Left lung (tissue), 10 donors: ENCODE measurements around the gene CAMSAP1. TPM values are rescaled to one million over a fixed set of nuclear protein-coding genes. Genes with fewer than 3 reads are reported as not detected.

Source experiments
- ATAC-seq: fragments of 200-7000 bp; cut with Tn5 transposase; one replicate; pipeline ENCODE4 v1.9.1; 2020; ENCODE audit warnings: moderate library complexity
- DNase-seq, 4 donors: peaks; one replicate each; pipeline ENCODE4 v3.0.0-alpha.2; 2013 to 2020
- H3K27ac ChIP-seq, 2 donors: fragments of 200-600 bp; sonication (generic) in 1 of 2; one replicate each; pipeline versions ENCODE4 v1.5.0 to v1.8.0; 2020 to 2021
- H3K27me3 ChIP-seq, 2 donors: fragments of 200-600 bp; sonication (generic) in 1 of 2; one replicate each; pipeline versions ENCODE4 v1.5.0 to v1.8.0; 2020 to 2021
- H3K36me3 ChIP-seq, 2 donors: fragments of 200-600 bp; sonication (generic) in 1 of 2; one replicate each; pipeline versions ENCODE4 v1.5.0 to v1.8.0; 2020 to 2021
- H3K4me1 ChIP-seq, 2 donors: fragments of 200-600 bp; one replicate each; pipeline ENCODE4 v1.8.0; 2021
- H3K4me3 ChIP-seq, 2 donors: fragments of 200-600 bp; sonication (generic) in 1 of 2; one replicate each; pipeline versions ENCODE4 v1.5.0 to v1.8.0; 2020 to 2021; ENCODE audit warnings: mild to moderate bottlenecking in 1 of 2
- H3K9me3 ChIP-seq, 2 donors: fragments of 200-600 bp; sonication (generic) in 1 of 2; one replicate each; pipeline versions ENCODE4 v1.5.0 to v1.8.0; 2020 to 2021
- CTCF ChIP-seq, 2 donors: fragments of 200-600 bp; sonication (generic) in 1 of 2; IDR thresholded peaks; one replicate each; pipeline versions ENCODE4 v1.5.0 to v1.8.0; 2021; ENCODE audit warnings: antibody characterized with exemption in 2 of 2
- intact Hi-C, 2 donors: fragments of 100-400 bp; cut with DNase I; formaldehyde crosslinking; loops; one replicate each; pipeline versions ENCODE4 v1.11.2 to v1.14.2; 2022
- polyA plus RNA-seq, 6 donors: library from polyadenylated mRNA; unstranded; fragments of 120-200 nt; gene quantifications; one replicate each; pipeline ENCODE4 v1.2.1, GENCODE V29; 2013; ENCODE audit not compliant: insufficient read length in 6 of 6
- total RNA-seq, 2 donors: library from RNA; stranded (reverse); fragmentation: NEBNext Ultra II Directional; extraction: Animal tissue kit (Norgen Biotek cat#: 25700); gene quantifications; one replicate each; pipeline ENCODE4 v1.2.1, GENCODE V29; 2021
- donor health status: DM: no; HTN: yes; CAD: no.
- donor health status: DM: no; HTN: no; CAD: no.

Gene CAMSAP1
- total and polyA plus RNA-seq, 8 donors = 20.4 to 27.0 (median 24.0) TPM

DNA sequence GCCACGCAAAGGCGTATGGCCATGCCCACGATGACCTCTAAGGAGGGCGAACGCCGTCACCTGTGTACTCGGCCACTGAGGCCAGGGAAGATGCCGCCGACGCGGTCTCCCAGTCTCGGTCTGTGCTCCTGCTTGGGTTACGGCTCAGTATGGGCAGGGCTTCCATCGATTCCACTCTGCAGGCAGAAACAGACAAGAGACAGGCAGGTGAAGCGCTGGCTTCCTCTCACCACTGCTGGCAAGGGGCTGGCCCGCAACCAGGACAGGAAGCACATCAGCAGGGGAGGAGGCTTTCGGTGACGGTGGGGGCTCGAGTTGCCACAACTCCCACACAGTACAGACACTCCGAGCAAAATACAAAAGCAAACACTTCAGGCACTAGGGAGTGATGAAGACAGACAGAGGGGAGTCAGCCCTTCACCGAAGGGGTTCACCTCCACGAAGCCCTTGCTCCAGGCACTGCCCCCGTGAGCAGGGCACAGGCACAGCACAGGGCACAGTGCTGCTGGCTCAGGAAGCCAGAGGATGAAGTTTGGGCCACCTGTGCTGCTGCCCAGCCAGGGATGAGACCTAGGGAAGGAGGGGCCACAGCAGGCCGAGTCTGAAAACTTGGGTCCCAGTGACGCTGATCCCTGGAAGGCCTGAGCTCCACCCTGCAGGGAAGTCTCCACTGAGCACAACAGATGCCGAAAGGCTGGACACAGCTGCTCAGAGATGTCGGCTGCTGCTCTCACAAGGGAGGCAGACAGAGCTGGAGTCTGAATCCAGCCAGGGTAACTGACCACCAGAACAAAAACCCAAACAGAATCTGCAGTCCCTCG lies 91.3 kb downstream of the CAMSAP1 start:
- ATAC-seq = no peak
- no peaks in the 10 kb centered on the region for H3K9me3 ChIP-seq
- no peak overlapping the region for H3K4me3 ChIP-seq
- TF ChIP-seq CTCF (IDR thresholded peaks at IDR 0.05) = no peak
- DNase-seq = no peak
- peaks cover 0 to 99% of the 10 kb centered on the region in 2 donors for H3K36me3 ChIP-seq
- H3K4me1 ChIP-seq = no peaks in the 10 kb centered on the region
- no peak overlapping the region for H3K27ac ChIP-seq
- H3K27me3 ChIP-seq = no peaks in the 10 kb centered on the region
- intact Hi-C loops = no loop called here

GRCh38 chr9:135815413-135815812 lies 91.9 kb downstream of the CAMSAP1 start:
- Histone ChIP-seq H3K27ac (no peak overlapping the region), H3K36me3 (peaks cover 0 to 99% of the 10 kb centered on the region in 2 donors), H3K4me1 (no peaks in the 10 kb centered on the region), H3K9me3 (no peaks in the 10 kb centered on the region), H3K27me3 (no peaks in the 10 kb centered on the region), H3K4me3 (no peak overlapping the region)
- intact Hi-C loops = no loop called here
- no peak for DNase-seq
- ATAC-seq = no peak
- TF ChIP-seq CTCF (IDR thresholded peaks at IDR 0.05) = no peak

DNA sequence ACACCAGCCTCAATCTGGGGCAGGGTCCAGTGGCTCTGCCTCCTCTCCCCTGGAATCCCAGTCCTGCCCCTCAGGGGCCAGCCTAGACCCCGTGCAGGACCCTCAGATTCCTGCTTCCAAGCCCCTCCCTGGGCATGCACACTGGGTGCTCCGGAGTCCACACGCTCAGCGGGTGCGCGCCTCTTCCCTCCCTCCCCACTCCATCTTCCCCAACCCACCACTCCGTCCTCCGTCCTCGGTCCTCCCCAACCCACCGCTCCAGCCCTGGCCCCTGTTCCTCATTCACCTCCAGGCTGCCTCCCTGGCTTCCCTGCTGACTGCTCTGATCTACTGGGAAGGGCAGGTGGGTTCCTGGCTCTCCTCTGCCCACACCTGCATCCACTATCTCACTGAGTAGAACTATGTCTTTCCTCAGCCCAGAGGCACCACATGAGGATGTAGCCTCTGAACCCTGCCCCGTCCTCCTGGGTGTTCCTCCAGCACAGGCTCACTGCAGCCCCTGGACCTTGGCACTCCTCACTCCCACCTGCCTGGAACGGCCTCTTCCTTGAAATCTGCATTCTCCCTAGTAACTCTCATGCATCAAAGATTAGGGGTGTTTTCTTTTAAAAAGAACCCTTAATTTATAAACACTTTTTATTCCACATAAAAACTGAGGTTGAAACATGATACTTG lies 92.8 kb downstream of the CAMSAP1 start:
- Histone ChIP-seq H3K4me1 (no peaks in the 10 kb centered on the region), H3K9me3 (no peaks in the 10 kb centered on the region), H3K36me3 (peaks cover 0 to 99% of the 10 kb centered on the region in 2 donors), H3K4me3 (no peak overlapping the region), H3K27ac (no peak overlapping the region), H3K27me3 (no peaks in the 10 kb centered on the region)
- DNase-seq (no peak), ATAC-seq (no peak)
- intact Hi-C loops = no loop called here
- no peak for TF ChIP-seq CTCF (IDR thresholded peaks at IDR 0.05)

DNA sequence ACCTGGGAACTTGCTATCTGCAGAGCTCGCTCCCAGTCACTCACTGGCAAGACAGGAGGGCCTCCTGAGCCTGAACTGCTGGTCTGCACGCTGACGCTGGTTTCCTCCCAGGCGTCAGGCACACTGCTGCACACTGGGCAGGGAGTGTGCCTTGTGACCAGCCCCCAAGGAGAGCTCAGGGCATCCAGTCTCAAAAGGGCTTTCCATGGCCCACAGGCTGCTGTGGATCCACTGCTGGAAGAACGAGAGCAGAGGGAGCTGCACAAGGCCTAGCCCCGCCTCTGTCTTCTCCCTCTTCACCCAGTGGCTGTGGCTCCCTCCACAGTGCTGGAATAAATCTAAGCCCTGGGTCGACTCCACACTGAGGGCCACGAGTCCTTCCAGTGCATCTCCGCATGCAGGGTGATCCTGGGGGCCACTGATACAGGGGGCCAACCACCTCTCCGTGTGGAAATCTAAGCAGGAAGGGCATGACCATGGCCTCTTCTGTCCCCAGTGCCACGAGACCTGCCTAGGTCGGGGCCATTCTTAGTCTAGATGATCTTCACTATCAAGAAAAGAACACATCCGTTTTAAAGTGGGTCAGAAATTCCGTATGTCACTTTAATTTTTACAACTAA lies 93.6 kb downstream of the CAMSAP1 start:
- no peak for TF ChIP-seq CTCF (IDR thresholded peaks at IDR 0.05)
- no peaks in the 10 kb centered on the region for H3K27me3 ChIP-seq
- peaks cover 0 to 92% of the 10 kb centered on the region in 2 donors for H3K36me3 ChIP-seq
- ATAC-seq (no peak), DNase-seq (no peak)
- H3K9me3 ChIP-seq = no peaks in the 10 kb centered on the region
- no peak overlapping the region for H3K27ac ChIP-seq
- intact Hi-C loops = no loop called here
- H3K4me1 ChIP-seq = no peaks in the 10 kb centered on the region
- H3K4me3 ChIP-seq = no peak overlapping the region

GRCh38 chr9:135812961-135813360 lies 94.4 kb downstream of the CAMSAP1 start:
- Histone ChIP-seq H3K4me3 (no peak overlapping the region), H3K4me1 (no peaks in the 10 kb centered on the region), H3K27ac (no peak overlapping the region), H3K36me3 (peaks cover 0 to 84% of the 10 kb centered on the region in 2 donors), H3K9me3 (no peaks in the 10 kb centered on the region), H3K27me3 (no peaks in the 10 kb centered on the region)
- DNase-seq (no peak), ATAC-seq (no peak)
- intact Hi-C loops = no loop called here
- TF ChIP-seq CTCF (IDR thresholded peaks at IDR 0.05) = no peak
